DOHH2 (cell line): ENCODE measurements around the gene IL16.

Source experiments
- CTCF ChIP-seq: fragments of 200-600 bp; sonication (generic); IDR thresholded peaks from one replicate; pipeline ENCODE4 v1.5.1; 2014; ENCODE audit warnings: antibody characterized with exemption, mild to moderate bottlenecking, low read depth, low read length; ENCODE audit not compliant: poor library complexity, severe bottlenecking
- EZH2phosphoT487 ChIP-seq: fragments of 200-600 bp; sonication (generic); IDR thresholded peaks from 2 replicates; pipeline ENCODE4 v1.6.1; 2017; ENCODE audit warnings: borderline replicate concordance, mild to moderate bottlenecking, antibody characterized with exemption, low read length, moderate library complexity, mixed read lengths

DNA sequence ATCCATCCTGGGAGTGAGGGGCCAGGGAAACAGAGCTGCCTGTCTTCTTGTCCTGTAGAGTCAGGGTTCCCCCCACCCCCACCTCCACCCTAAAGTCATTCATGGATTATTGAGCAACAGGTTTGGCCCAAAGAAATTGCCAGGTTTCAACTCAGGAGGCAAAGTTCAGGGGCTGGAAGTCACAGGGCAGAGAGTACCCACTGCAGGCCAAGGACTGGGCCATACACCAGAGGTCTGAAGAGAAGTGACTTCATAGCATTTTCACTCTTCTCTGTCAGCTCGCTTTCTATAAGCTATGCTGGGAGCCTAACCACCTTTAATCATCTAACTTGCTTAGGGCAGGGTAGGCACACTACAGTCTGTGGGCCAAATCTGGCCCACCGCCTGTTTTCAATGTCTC lies 77.2 kb downstream of the IL16 start:
- no peak for TF ChIP-seq CTCF
- no peak for TF ChIP-seq EZH2phosphoT487
